Panc1 (cell line): ENCODE results near the gene CLCF1. TPM values are rescaled to one million over a fixed set of nuclear protein-coding genes. Genes with fewer than 3 reads are reported as not detected.

Source experiments
- ATAC-seq: fragments of 200-7000 bp; cut with Tn5 transposase; 2 replicates; pipeline ENCODE4 v1.9.1; 2020; ENCODE audit warnings: mild to moderate bottlenecking, moderate library complexity
- BruUV-seq: library from RNA; stranded (reverse); fragments of 400-500 nt; replicated peaks from 2 replicates; lab custom pipeline; 2021; lab: Mats Ljungman, UMichigan
- CTCF ChIA-PET: fragments of 300-600 bp; sonication (Branson Sonifier 250); formaldehyde crosslinking; loops from one replicate; lab custom pipeline; 2022; ENCODE audit warnings: antibody characterized with exemption; lab: Charles Lee
- POLR2A ChIA-PET: fragments of 300-600 bp; sonication (Branson Sonifier 250); formaldehyde crosslinking; loops from one replicate; lab custom pipeline; 2022; ENCODE audit warnings: antibody characterized with exemption; lab: Charles Lee
- DNase-seq: peaks from one replicate; pipeline ENCODE4 v3.0.0-alpha.2; 2010; ENCODE audit warnings: low read depth, low spot score
- H3K27ac ChIP-seq: 2 replicates; pipeline ENCODE4 v1.5.1; 2011; ENCODE audit warnings: mild to moderate bottlenecking, low read length, inconsistent platforms
- H3K27me3 ChIP-seq: fragments of 200-500 bp; sonication (Bioruptor generic); 2 replicates; pipeline ENCODE4 v1.6.0; 2014; ENCODE audit warnings: low read length, inconsistent platforms; ENCODE audit not compliant: control insufficient read depth, insufficient read depth
- H3K36me3 ChIP-seq: fragments of 200-500 bp; sonication (Bioruptor generic); 2 replicates; pipeline ENCODE4 v1.5.1; 2014; ENCODE audit warnings: inconsistent platforms, mild to moderate bottlenecking, low read length, moderate library complexity; ENCODE audit not compliant: control insufficient read depth, insufficient read depth
- H3K4me1 ChIP-seq: 2 replicates; pipeline ENCODE4 v1.5.1; 2011; ENCODE audit warnings: inconsistent platforms, mild to moderate bottlenecking, low read length, moderate library complexity; ENCODE audit not compliant: control insufficient read depth, insufficient read depth
- H3K4me3 ChIP-seq, 2 experiments: 2 replicates each; pipeline ENCODE4 v1.5.1; 2011 to 2012; ENCODE audit warnings: low read depth in 2 of 2, low read length in 2 of 2, mild to moderate bottlenecking in 2 of 2, inconsistent platforms in 1 of 2, moderate library complexity in 1 of 2
- H3K9me3 ChIP-seq: fragments of 200-500 bp; sonication (Bioruptor generic); 2 replicates; pipeline ENCODE4 v1.5.1; 2014; ENCODE audit warnings: low read depth, mild to moderate bottlenecking, inconsistent platforms, low read length, moderate library complexity; ENCODE audit not compliant: control insufficient read depth, insufficient read depth
- POLR2AphosphoS5 ChIP-seq: IDR thresholded peaks from 2 replicates; pipeline ENCODE4 v1.6.1; 2012; ENCODE audit warnings: mild to moderate bottlenecking, low read depth, low read length, moderate library complexity
- SIN3A ChIP-seq: IDR thresholded peaks from 2 replicates; pipeline ENCODE4 v1.6.1; 2012; ENCODE audit warnings: low read depth, mild to moderate bottlenecking, low read length, moderate library complexity, borderline replicate concordance; ENCODE audit not compliant: insufficient read depth
- TCF7L2 ChIP-seq: IDR thresholded peaks from 2 replicates; pipeline ENCODE4 v1.6.1; 2011; ENCODE audit warnings: mild to moderate bottlenecking, low read depth, low read length, inconsistent platforms
- in situ Hi-C: cut with HindIII; loops from 2 replicates; pipeline ENCODE4 v1.10.0; 2016; ENCODE audit warnings: low sequenced_read_pairs, low pct_unique_long_range_greater_than_20kb
- intact Hi-C: fragments of 100-400 bp; cut with micrococcal nuclease; formaldehyde crosslinking; loops from one replicate; pipeline ENCODE4 v1.10.0; 2022; ENCODE audit not compliant: unreplicated experiment
- total RNA-seq: library from RNA; stranded (reverse); gene quantifications from one replicate; pipeline ENCODE4 v1.2.1, GENCODE V29; 2021; ENCODE audit not compliant: unreplicated experiment
- TF ChIP-seq, protein P1 (sequence below), 2 experiments: IDR thresholded peaks; 2 replicates each; pipeline ENCODE4 v1.6.1; 2011 to 2012; ENCODE audit warnings: low read depth in 2 of 2, control low read depth in 1 of 2, low read length in 1 of 2, mild to moderate bottlenecking in 1 of 2, moderate library complexity in 1 of 2; ENCODE audit not compliant: insufficient read depth in 1 of 2
- TF ChIP-seq, protein P2 (sequence below): fragments of 450-650 bp; IDR thresholded peaks from 2 replicates; pipeline ENCODE4 v1.5.1; 2017; ENCODE audit warnings: mild to moderate bottlenecking

The CLCF1 gene
- total RNA-seq, 1 experiment from 2014 or later, result 9.3 TPM

DNA sequence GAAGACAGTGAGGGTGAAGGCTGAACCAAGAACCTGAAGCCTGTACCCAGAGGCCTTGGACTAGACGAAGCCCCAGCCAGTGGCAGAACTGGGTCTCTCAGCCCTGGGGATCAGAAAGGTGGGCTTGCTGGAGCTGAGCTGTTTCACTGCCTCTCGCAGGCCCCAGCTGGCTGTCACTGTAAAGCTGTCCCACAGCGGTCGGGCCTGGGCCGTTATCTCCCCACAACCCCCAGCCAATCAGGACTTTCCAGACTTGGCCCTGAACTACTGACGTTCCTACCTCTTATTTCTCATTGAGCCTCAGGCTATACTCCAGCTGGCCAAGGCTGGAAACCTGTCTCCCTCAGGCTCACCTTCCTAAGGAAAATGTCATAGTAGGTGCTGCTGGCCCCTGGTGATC is 24.1 kb upstream of the CLCF1 start (continued):
- TF ChIP-seq TCF7L2, result no peak

DNA sequence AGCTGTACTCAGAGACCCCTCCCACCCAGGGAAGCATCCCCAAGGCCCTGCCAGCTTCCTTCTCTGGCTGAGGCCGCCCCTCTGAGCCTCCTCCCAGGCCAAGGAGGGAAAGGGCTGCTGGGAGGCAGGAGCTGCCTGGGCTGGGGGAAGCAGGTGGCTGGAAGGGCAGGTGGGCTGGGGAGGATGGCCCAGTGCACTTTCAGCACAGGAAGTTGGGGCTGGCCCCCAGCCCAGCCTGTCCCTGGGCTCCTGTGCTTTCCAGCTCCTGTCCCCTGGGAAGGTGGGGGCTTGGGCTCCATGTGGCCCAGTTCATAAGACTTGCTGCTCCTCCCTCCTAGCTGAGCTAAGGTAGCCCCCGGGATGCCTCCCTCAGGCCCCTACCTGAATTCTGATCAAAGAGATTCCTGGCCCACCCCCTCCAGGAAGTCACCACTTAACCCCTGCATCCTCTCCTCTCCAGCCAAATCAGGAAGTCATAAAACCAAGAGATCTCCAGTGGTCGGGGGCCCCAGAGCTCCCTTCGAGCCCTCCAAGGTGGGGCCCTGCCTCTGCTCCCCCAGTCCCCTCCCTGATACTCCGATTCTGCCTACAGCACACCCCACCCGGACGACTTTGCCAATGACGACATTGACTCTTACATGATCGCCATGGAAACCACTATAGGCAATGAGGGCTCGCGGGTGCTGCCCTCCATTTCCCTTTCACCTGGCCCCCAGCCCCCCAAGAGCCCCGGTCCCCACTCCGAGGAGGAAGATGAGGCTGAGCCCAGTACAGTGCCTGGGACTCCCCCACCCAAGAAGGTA is 23.4 kb upstream of the CLCF1 start:
- TF ChIP-seq SIN3A (no peak), POLR2AphosphoS5 (no peak), TCF7L2 (no peak)
- TF ChIP-seq, protein P1, sequence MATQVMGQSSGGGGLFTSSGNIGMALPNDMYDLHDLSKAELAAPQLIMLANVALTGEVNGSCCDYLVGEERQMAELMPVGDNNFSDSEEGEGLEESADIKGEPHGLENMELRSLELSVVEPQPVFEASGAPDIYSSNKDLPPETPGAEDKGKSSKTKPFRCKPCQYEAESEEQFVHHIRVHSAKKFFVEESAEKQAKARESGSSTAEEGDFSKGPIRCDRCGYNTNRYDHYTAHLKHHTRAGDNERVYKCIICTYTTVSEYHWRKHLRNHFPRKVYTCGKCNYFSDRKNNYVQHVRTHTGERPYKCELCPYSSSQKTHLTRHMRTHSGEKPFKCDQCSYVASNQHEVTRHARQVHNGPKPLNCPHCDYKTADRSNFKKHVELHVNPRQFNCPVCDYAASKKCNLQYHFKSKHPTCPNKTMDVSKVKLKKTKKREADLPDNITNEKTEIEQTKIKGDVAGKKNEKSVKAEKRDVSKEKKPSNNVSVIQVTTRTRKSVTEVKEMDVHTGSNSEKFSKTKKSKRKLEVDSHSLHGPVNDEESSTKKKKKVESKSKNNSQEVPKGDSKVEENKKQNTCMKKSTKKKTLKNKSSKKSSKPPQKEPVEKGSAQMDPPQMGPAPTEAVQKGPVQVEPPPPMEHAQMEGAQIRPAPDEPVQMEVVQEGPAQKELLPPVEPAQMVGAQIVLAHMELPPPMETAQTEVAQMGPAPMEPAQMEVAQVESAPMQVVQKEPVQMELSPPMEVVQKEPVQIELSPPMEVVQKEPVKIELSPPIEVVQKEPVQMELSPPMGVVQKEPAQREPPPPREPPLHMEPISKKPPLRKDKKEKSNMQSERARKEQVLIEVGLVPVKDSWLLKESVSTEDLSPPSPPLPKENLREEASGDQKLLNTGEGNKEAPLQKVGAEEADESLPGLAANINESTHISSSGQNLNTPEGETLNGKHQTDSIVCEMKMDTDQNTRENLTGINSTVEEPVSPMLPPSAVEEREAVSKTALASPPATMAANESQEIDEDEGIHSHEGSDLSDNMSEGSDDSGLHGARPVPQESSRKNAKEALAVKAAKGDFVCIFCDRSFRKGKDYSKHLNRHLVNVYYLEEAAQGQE (IDR thresholded peaks at IDR 0.05; ENCODE audit: insufficient read depth in 1 of 2, low read depth in 2 of 2, low read length in 1 of 2), result no peak
- TF ChIP-seq, protein P2, sequence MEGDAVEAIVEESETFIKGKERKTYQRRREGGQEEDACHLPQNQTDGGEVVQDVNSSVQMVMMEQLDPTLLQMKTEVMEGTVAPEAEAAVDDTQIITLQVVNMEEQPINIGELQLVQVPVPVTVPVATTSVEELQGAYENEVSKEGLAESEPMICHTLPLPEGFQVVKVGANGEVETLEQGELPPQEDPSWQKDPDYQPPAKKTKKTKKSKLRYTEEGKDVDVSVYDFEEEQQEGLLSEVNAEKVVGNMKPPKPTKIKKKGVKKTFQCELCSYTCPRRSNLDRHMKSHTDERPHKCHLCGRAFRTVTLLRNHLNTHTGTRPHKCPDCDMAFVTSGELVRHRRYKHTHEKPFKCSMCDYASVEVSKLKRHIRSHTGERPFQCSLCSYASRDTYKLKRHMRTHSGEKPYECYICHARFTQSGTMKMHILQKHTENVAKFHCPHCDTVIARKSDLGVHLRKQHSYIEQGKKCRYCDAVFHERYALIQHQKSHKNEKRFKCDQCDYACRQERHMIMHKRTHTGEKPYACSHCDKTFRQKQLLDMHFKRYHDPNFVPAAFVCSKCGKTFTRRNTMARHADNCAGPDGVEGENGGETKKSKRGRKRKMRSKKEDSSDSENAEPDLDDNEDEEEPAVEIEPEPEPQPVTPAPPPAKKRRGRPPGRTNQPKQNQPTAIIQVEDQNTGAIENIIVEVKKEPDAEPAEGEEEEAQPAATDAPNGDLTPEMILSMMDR, result no peak
- no TSS peak for BruUV-seq
- ChIA-PET CTCF (interaction anchor here (0.6 kb wide), 2 partner anchors 77 to 170 kb away, joined by 3 read pairs; no protein-coding TSS in a partner anchor), POLR2A (no interaction called here)
- no peak overlapping the region for H3K4me3 ChIP-seq
- peaks cover 7% of the 10 kb centered on the region for H3K36me3 ChIP-seq
- intact Hi-C loops, result no loop called here
- no peaks in the 10 kb centered on the region for H3K9me3 ChIP-seq
- in situ Hi-C loops, result no loop called here
- H3K27ac ChIP-seq, result 0 out of 2 replicates have a peak overlapping the region, but pooled peaks have one; percentile 7
- H3K4me1 ChIP-seq, result peaks cover 37% of the 10 kb centered on the region
- ATAC-seq (no peak), DNase-seq (no peak)
- no peaks in the 10 kb centered on the region for H3K27me3 ChIP-seq

DNA sequence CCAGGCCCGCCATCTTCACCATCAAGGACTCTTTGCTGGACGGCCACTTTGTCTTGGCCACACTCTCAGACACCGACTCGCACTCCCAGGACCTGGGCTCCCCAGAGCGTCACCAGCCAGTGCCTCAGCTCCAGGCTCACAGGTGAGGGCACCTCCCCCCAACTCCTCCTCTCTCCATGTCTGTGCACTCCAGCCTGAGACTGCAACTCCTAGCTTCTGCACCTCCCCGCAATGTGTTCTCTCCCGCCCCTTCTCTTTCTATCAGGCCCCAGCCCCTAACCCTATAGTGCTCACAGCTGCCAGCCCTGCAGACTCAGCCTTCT is 22.8 kb upstream of the CLCF1 start:
- Histone ChIP-seq H3K4me1 (peaks cover 37% of the 10 kb centered on the region), H3K27ac (no peak overlapping the region), H3K36me3 (peaks cover 7% of the 10 kb centered on the region), H3K9me3 (no peaks in the 10 kb centered on the region), H3K27me3 (no peaks in the 10 kb centered on the region), H3K4me3 (no peak overlapping the region)
- intact Hi-C loops (no loop called here), in situ Hi-C loops (no loop called here)
- ChIA-PET CTCF (interaction anchor here (0.6 kb wide), 2 partner anchors 78 to 169 kb away, joined by 3 read pairs; no protein-coding TSS in a partner anchor), POLR2A (no interaction called here)
- TF ChIP-seq, protein P2, result no peak
- TF ChIP-seq POLR2AphosphoS5 (no peak), SIN3A (no peak), TCF7L2 (no peak)
- TF ChIP-seq, protein P1 (IDR thresholded peaks at IDR 0.05; ENCODE audit: insufficient read depth in 1 of 2, low read depth in 2 of 2, low read length in 1 of 2), result no peak
- ATAC-seq (no peak), DNase-seq (no peak)
- no TSS peak for BruUV-seq
